HL-60 (cell line): ENCODE results near the gene UCP2.
A peak's percentile ranks its signal among the peaks of the same experiment; 100 is the strongest.

Experiments used
- DNase-seq, 2 experiments: peaks; one replicate each; pipeline ENCODE4 v3.0.0-alpha.2; 2010 to 2020; ENCODE audit warnings: low read depth in 1 of 2, low spot score in 1 of 2
- H3K27ac ChIP-seq: fragments of 250-450 bp; sonication (Bioruptor Pico); replicated peaks from 2 replicates; pipeline ENCODE4 v1.5.1; 2020; ENCODE audit warnings: mild to moderate bottlenecking, moderate library complexity
- H3K27me3 ChIP-seq: fragments of 250-450 bp; sonication (Bioruptor Pico); 2 replicates; pipeline ENCODE4 v1.5.1; 2021; ENCODE audit warnings: mild to moderate bottlenecking, moderate library complexity; ENCODE audit not compliant: insufficient read depth, poor library complexity, severe bottlenecking
- H3K4me3 ChIP-seq: replicated peaks from 2 replicates; pipeline ENCODE4 v1.5.1; 2011; ENCODE audit warnings: mild to moderate bottlenecking, control low read depth, low read length; ENCODE audit not compliant: insufficient read depth
- CTCF ChIP-seq: IDR thresholded peaks from one replicate; pipeline ENCODE4 v1.5.1; 2011; ENCODE audit warnings: low read length, control low read depth, inconsistent platforms; ENCODE audit not compliant: insufficient read depth
- GABPA ChIP-seq: IDR thresholded peaks from 2 replicates; pipeline ENCODE4 v1.6.1; 2012; ENCODE audit warnings: low read depth
- POLR2AphosphoS5 ChIP-seq: IDR thresholded peaks from 2 replicates; pipeline ENCODE4 v1.6.1; 2012; ENCODE audit warnings: low read depth
- REST ChIP-seq: IDR thresholded peaks from 2 replicates; pipeline ENCODE4 v1.6.1; 2012; ENCODE audit warnings: low read depth; ENCODE audit not compliant: insufficient replicate concordance
- SPI1 ChIP-seq: IDR thresholded peaks from 2 replicates; pipeline ENCODE4 v1.6.1; 2012; ENCODE audit warnings: low read depth, mild to moderate bottlenecking, borderline replicate concordance

The UCP2 gene

GRCh38 chr11:73972620-73973449, 9.8 kb downstream of the UCP2 start:
- H3K4me3 ChIP-seq: no peak overlapping the region
- DNase-seq: peak in 1 of 2 experiments; percentile 29
- TF ChIP-seq REST: no peak
- TF ChIP-seq POLR2AphosphoS5: peak; percentile 37; the same call in 1 of the 2 replicates
- no peak overlapping the region for H3K27ac ChIP-seq
- H3K27me3 ChIP-seq: no peaks in the 10 kb centered on the region

- TF ChIP-seq GABPA (no peak), POLR2AphosphoS5 (peak; percentile 36)
- peak in 1 of 2 experiments; percentile 50 for DNase-seq
- no peaks in the 10 kb centered on the region for H3K27me3 ChIP-seq
- H3K27ac ChIP-seq: no peak overlapping the region
- no peak overlapping the region for H3K4me3 ChIP-seq
Measured at GRCh38 chr11:73972187-73972586, 10.5 kb downstream of the UCP2 start.

- Histone ChIP-seq H3K27me3 (no peaks in the 10 kb centered on the region), H3K27ac (no peak overlapping the region), H3K4me3 (no peak overlapping the region)
- TF ChIP-seq CTCF (no peak), SPI1 (no peak), POLR2AphosphoS5 (peak; percentile 87), REST (no peak)
- peak in 1 of 2 experiments; percentile 35 for DNase-seq
Measured at GRCh38 chr11:73971175-73971719, 11.4 kb downstream of the UCP2 start.

GRCh38 chr11:73969991-73970800, 12.4 kb downstream of the UCP2 start:
- TF ChIP-seq SPI1 (no peak), CTCF (no peak), POLR2AphosphoS5 (peak; percentile 60; the same call in 1 of the 2 replicates)
- Histone ChIP-seq H3K27ac (no peak overlapping the region), H3K27me3 (no peaks in the 10 kb centered on the region), H3K4me3 (no peak overlapping the region)
- no peak for DNase-seq
